ENCODE results near the gene PATJ.
"Not testable (repeated sequence)": the region's sequence is repeated elsewhere in the genome, so short reads cannot be mapped to it uniquely, and the experiment has no call there.

The PATJ gene

GRCh38 chr1:61926597-61926996, 184.3 kb downstream of the PATJ start:
- no peak for TF ChIP-seq CTCF (conservative IDR thresholded peaks at IDR 0.05; ENCODE audit: low read length)
- DNase-seq (ENCODE audit: low read depth): no peak
- no peak overlapping the region for H3K4me3 ChIP-seq (ENCODE audit: low read length)

- TF ChIP-seq CTCF (conservative IDR thresholded peaks at IDR 0.05; ENCODE audit: low read length): no peak
- H3K4me3 ChIP-seq (ENCODE audit: low read length): no peak overlapping the region
- no peak for DNase-seq (ENCODE audit: low read depth)
Measured at GRCh38 chr1:61930116-61930645, 187.9 kb downstream of the PATJ start.

- no peak overlapping the region for H3K4me3 ChIP-seq (ENCODE audit: low read length)
- DNase-seq (ENCODE audit: low read depth): no peak
- no peak for TF ChIP-seq CTCF (conservative IDR thresholded peaks at IDR 0.05; ENCODE audit: low read length)
Measured at GRCh38 chr1:61931587-61932279, 189.5 kb downstream of the PATJ start.

- no peak for DNase-seq (ENCODE audit: low read depth)
- TF ChIP-seq CTCF (conservative IDR thresholded peaks at IDR 0.05; ENCODE audit: low read length): no peak
- H3K4me3 ChIP-seq (ENCODE audit: low read length): no peak overlapping the region
Measured at GRCh38 chr1:61935516-61935915, 193.2 kb downstream of the PATJ start.

- no peak overlapping the region for H3K4me3 ChIP-seq (ENCODE audit: low read length)
- TF ChIP-seq CTCF (conservative IDR thresholded peaks at IDR 0.05; ENCODE audit: low read length): no peak
- DNase-seq (ENCODE audit: low read depth): no peak
Measured at GRCh38 chr1:61936839-61937238, 194.6 kb downstream of the PATJ start.

- TF ChIP-seq CTCF (conservative IDR thresholded peaks at IDR 0.05; ENCODE audit: low read length): no peak
- DNase-seq (ENCODE audit: low read depth): no peak
- no peak overlapping the region for H3K4me3 ChIP-seq (ENCODE audit: low read length)
Measured at GRCh38 chr1:61941794-61942193, 199.5 kb downstream of the PATJ start.

- no peak overlapping the region for H3K4me3 ChIP-seq (ENCODE audit: low read length)
- TF ChIP-seq CTCF (conservative IDR thresholded peaks at IDR 0.05; ENCODE audit: low read length): no peak
- DNase-seq (ENCODE audit: low read depth): no peak
Measured at GRCh38 chr1:61942856-61943255, 200.6 kb downstream of the PATJ start.

- H3K4me3 ChIP-seq (ENCODE audit: low read length); DNase-seq (ENCODE audit: low read depth): not testable (repeated sequence)
Measured at GRCh38 chr1:61948685-61949084, 206.4 kb downstream of the PATJ start.
